HG03520 (cell line): Measurements from ENCODE around the gene GBP5.
A peak's percentile ranks its signal among the peaks of the same experiment; 100 is the strongest.

Experiments used
- ATAC-seq: cut with Tn5 transposase; IDR thresholded peaks from one replicate; pipeline ENCODE4 v1.9.1; 2021; ENCODE audit warnings: mild to moderate bottlenecking, moderate library complexity; ENCODE audit not compliant: unreplicated experiment

The GBP5 gene

GRCh38 chr1:89272269-89273041 is at the start of gene GBP5:
Gene GBP5 (minus strand): TSS chr1:89272860. CDS start chr1:89269555, 3,305 bp downstream.
- peak; percentile 77 for ATAC-seq

GRCh38 chr1:89322402-89322801 is 49.7 kb upstream of the GBP5 start:
- no peak for ATAC-seq

- no peak for ATAC-seq
Observed at GRCh38 chr1:89312572-89312971, 39.9 kb upstream of the GBP5 start.

- ATAC-seq, result no peak
Observed at GRCh38 chr1:89311757-89312156, 39.1 kb upstream of the GBP5 start.

- no peak for ATAC-seq
Observed at GRCh38 chr1:89310976-89311375, 38.3 kb upstream of the GBP5 start.

GRCh38 chr1:89310505-89310904 is 37.8 kb upstream of the GBP5 start:
- peak; percentile 88 for ATAC-seq

GRCh38 chr1:89309828-89310227 is 37.2 kb upstream of the GBP5 start:
- no peak for ATAC-seq

- no peak for ATAC-seq
Observed at GRCh38 chr1:89306273-89306672, 33.6 kb upstream of the GBP5 start.

GRCh38 chr1:89305493-89305892 is 32.8 kb upstream of the GBP5 start:
- ATAC-seq, result no peak

- no peak for ATAC-seq
Observed at GRCh38 chr1:89304572-89305230, 32.0 kb upstream of the GBP5 start.

- ATAC-seq, result no peak
Observed at GRCh38 chr1:89302697-89303332, 30.2 kb upstream of the GBP5 start.

- ATAC-seq, result peak; percentile 74
Observed at GRCh38 chr1:89299739-89300463, 27.2 kb upstream of the GBP5 start.

- no peak for ATAC-seq
Observed at GRCh38 chr1:89298461-89298860, 25.8 kb upstream of the GBP5 start.

- no peak for ATAC-seq
Observed at GRCh38 chr1:89295187-89295586, 22.5 kb upstream of the GBP5 start.

GRCh38 chr1:89291276-89291675 is 18.6 kb upstream of the GBP5 start:
- ATAC-seq, result no peak

GRCh38 chr1:89288051-89288340 is 15.3 kb upstream of the GBP5 start:
- no peak for ATAC-seq

GRCh38 chr1:89287181-89288050 is 14.8 kb upstream of the GBP5 start:
- peak; percentile 20 for ATAC-seq

- ATAC-seq, result peak; percentile 95
Observed at GRCh38 chr1:89286549-89287180, 14.0 kb upstream of the GBP5 start.

- no peak for ATAC-seq
Observed at GRCh38 chr1:89285745-89286380, 13.2 kb upstream of the GBP5 start.
